CD4-positive, alpha-beta T cell (primary cell): Measurements from ENCODE around the gene SMOC1. TPM values are rescaled to one million over a fixed set of nuclear protein-coding genes. Genes with fewer than 3 reads are reported as not detected.

Experiments used
- ATAC-seq: fragments of 200-7000 bp; cut with Tn5 transposase; one replicate; pipeline ENCODE4 v1.10.0; 2022; ENCODE audit warnings: mild to moderate bottlenecking; ENCODE audit not compliant: poor library complexity
- CTCF ChIA-PET: fragments of 350-600 bp; sonication (Branson Sonifier 250); formaldehyde crosslinking; loops from one replicate; lab custom pipeline; 2021; ENCODE audit warnings: antibody characterized with exemption, inconsistent platforms; lab: Charles Lee
- POLR2A ChIA-PET: fragments of 350-600 bp; sonication (Branson Sonifier 250); formaldehyde crosslinking; loops from one replicate; lab custom pipeline; 2021; ENCODE audit warnings: antibody characterized with exemption, inconsistent platforms; lab: Charles Lee
- DNase-seq, 14 experiments: peaks; one replicate each; pipeline ENCODE4 v3.0.0-alpha.2; 2013 to 2020; ENCODE audit warnings: mixed read lengths in 2 of 14
- H3K27ac ChIP-seq, 2 donors: one replicate each; pipeline versions ENCODE4 v1.5.1 to v1.7.0; 2013; ENCODE audit warnings: low read length in 2 of 2, low read depth in 1 of 2, mild to moderate bottlenecking in 1 of 2
- H3K27me3 ChIP-seq, 2 experiments: 1 replicate in 1 of 2; 2 replicates in 1 of 2; pipeline versions ENCODE4 v1.6.1 to v1.7.0; 2013; ENCODE audit warnings: low read length in 2 of 2, control low read depth in 1 of 2, mild to moderate bottlenecking in 1 of 2, moderate library complexity in 1 of 2; ENCODE audit not compliant: insufficient read depth in 2 of 2, control insufficient read depth in 1 of 2
- H3K36me3 ChIP-seq: one replicate; pipeline ENCODE4 v1.6.1; 2013; ENCODE audit warnings: low read length, control low read depth; ENCODE audit not compliant: insufficient read depth
- H3K4me1 ChIP-seq: one replicate; pipeline ENCODE4 v1.6.1; 2013; ENCODE audit warnings: low read length, control low read depth; ENCODE audit not compliant: insufficient read depth
- H3K4me3 ChIP-seq: one replicate; pipeline ENCODE4 v1.5.1; 2013; ENCODE audit warnings: mild to moderate bottlenecking, low read length, moderate library complexity
- H3K9me3 ChIP-seq, 2 experiments: 1 replicate in 1 of 2; 2 replicates in 1 of 2; pipeline versions ENCODE4 v1.6.1 to v1.7.0; 2013; ENCODE audit warnings: low read length in 2 of 2, mild to moderate bottlenecking in 2 of 2, control low read depth in 1 of 2, moderate library complexity in 1 of 2; ENCODE audit not compliant: control insufficient read depth in 1 of 2, insufficient read depth in 1 of 2
- H3K27ac Mint-ChIP-seq: one replicate; pipeline ENCODE4 v1.8.0; 2020; ENCODE audit warnings: mixed read lengths
- H3K27me3 Mint-ChIP-seq: one replicate; pipeline ENCODE4 v1.8.0; 2021; ENCODE audit warnings: mixed read lengths
- H3K36me3 Mint-ChIP-seq: one replicate; pipeline ENCODE4 v1.8.0; 2021; ENCODE audit warnings: low read depth, mixed read lengths
- H3K4me1 Mint-ChIP-seq: one replicate; pipeline ENCODE4 v1.8.0; 2021; ENCODE audit warnings: low read depth, mixed read lengths
- H3K4me3 Mint-ChIP-seq: one replicate; pipeline ENCODE4 v1.8.0; 2020; ENCODE audit warnings: mild to moderate bottlenecking, mixed read lengths
- H3K9me3 Mint-ChIP-seq: one replicate; pipeline ENCODE4 v1.8.0; 2020; ENCODE audit warnings: mixed read lengths
- intact Hi-C, 2 experiments: fragments of 100-400 bp; cut with DNase I in 1 of 2; cut with micrococcal nuclease in 1 of 2; formaldehyde crosslinking; loops; one replicate each; pipeline versions ENCODE4 v1.15.1 to v1.9.0; 2023 to 2025; cut with DNase I, micrococcal nuclease
- total RNA-seq, 174 experiments: library from RNA in 2 of 174; stranded (reverse) in 2 of 174; gene quantifications; one replicate each; pipeline ENCODE4 v1.2.3 and lab custom pipeline; 2021 to 2026
- TF ChIP-seq, protein P1 (sequence below): fragments of 200-600 bp; IDR thresholded peaks from one replicate; pipeline ENCODE4 v1.8.0; 2022; ENCODE audit warnings: antibody characterized with exemption, mild to moderate bottlenecking

SMOC1 gene
- total RNA-seq, 2 experiments from 2014 or later = not detected

DNA sequence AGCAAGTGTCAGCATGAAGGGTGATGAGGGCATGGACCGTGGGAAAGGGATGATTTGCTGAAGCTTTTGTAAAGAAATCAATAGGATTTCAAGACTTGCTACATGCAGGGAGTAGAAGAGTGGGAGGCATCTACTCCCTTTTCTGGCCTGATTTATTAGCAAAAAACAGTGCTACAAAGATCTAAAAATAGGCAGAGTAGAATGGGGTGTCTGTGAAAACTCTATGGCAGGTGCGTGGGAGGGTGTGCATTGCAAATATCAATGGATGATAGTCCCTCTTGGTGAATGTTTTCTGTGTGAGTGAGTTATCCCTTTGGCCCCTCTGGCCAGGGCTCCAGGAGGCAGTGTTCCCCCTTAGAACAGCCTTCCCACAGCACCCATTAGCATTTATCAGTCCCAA lies 139.0 kb downstream of the SMOC1 start:
- peaks cover 8% of the 10 kb centered on the region for H3K4me1 ChIP-seq
- no peaks in the 10 kb centered on the region for H3K9me3 Mint-ChIP-seq
- no peaks in the 10 kb centered on the region for H3K36me3 Mint-ChIP-seq
- no peak overlapping the region for H3K27ac ChIP-seq
- no peak overlapping the region for H3K4me3 Mint-ChIP-seq
- no peaks in the 10 kb centered on the region for H3K9me3 ChIP-seq
- H3K27ac Mint-ChIP-seq = no peak overlapping the region
- POLR2A ChIA-PET = no interaction called here
- DNase-seq (no peak), ATAC-seq (no peak)
- no peaks in the 10 kb centered on the region for H3K36me3 ChIP-seq
- no peaks in the 10 kb centered on the region for H3K27me3 ChIP-seq
- CTCF ChIA-PET = no interaction called here
- TF ChIP-seq, protein P1, sequence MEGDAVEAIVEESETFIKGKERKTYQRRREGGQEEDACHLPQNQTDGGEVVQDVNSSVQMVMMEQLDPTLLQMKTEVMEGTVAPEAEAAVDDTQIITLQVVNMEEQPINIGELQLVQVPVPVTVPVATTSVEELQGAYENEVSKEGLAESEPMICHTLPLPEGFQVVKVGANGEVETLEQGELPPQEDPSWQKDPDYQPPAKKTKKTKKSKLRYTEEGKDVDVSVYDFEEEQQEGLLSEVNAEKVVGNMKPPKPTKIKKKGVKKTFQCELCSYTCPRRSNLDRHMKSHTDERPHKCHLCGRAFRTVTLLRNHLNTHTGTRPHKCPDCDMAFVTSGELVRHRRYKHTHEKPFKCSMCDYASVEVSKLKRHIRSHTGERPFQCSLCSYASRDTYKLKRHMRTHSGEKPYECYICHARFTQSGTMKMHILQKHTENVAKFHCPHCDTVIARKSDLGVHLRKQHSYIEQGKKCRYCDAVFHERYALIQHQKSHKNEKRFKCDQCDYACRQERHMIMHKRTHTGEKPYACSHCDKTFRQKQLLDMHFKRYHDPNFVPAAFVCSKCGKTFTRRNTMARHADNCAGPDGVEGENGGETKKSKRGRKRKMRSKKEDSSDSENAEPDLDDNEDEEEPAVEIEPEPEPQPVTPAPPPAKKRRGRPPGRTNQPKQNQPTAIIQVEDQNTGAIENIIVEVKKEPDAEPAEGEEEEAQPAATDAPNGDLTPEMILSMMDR = no peak
- peaks cover 10% of the 10 kb centered on the region for H3K27me3 Mint-ChIP-seq
- intact Hi-C loops = no loop called here
- H3K4me1 Mint-ChIP-seq = peaks cover 4% of the 10 kb centered on the region
- no peak overlapping the region for H3K4me3 ChIP-seq

GRCh38 chr14:70018713-70019211 lies 139.5 kb downstream of the SMOC1 start:
- CTCF ChIA-PET = no interaction called here
- peak in 2 of 14 experiments; percentile 15 to 16 for DNase-seq

DNA sequence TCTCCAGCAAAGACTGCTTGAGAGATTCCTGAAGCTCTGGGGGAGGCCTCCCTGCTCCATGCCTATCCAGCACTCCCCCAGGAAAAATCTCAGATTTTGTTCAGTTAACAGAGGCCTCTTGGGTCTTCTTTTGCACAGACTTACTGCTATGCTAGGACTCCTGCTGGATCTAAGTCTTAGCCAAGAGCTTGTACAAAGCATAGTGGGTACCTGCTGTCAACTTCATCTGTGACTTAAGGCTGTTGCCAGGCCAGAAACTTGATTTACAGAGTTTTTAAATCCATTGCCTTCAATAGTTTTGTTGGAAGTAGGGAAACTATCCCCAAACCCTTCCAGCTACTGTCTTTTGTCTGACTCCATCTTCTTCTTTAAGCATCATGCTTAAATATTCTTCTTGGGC lies 140.5 kb downstream of the SMOC1 start:
- H3K4me1 Mint-ChIP-seq = peaks cover 4% of the 10 kb centered on the region
- intact Hi-C loops = no loop called here
- H3K27ac ChIP-seq = no peak overlapping the region
- ChIA-PET CTCF (no interaction called here), POLR2A (no interaction called here)
- H3K36me3 ChIP-seq = no peaks in the 10 kb centered on the region
- no peaks in the 10 kb centered on the region for H3K9me3 Mint-ChIP-seq
- peaks cover 10% of the 10 kb centered on the region for H3K27me3 Mint-ChIP-seq
- H3K4me1 ChIP-seq = peaks cover 8% of the 10 kb centered on the region
- DNase-seq = no peak
- no peak overlapping the region for H3K27ac Mint-ChIP-seq
- no peak for ATAC-seq
- H3K36me3 Mint-ChIP-seq = no peaks in the 10 kb centered on the region
- no peak overlapping the region for H3K4me3 Mint-ChIP-seq
- no peaks in the 10 kb centered on the region for H3K27me3 ChIP-seq
- TF ChIP-seq, protein P1 = no peak
- H3K4me3 ChIP-seq = no peak overlapping the region
- no peaks in the 10 kb centered on the region for H3K9me3 ChIP-seq

More at GRCh38 chr14:70018713-70019211, 139.5 kb downstream of the SMOC1 start:
- Mint-ChIP-seq H3K4me3 (no peak overlapping the region), H3K4me1 (peaks cover 4% of the 10 kb centered on the region), H3K27ac (no peak overlapping the region), H3K36me3 (no peaks in the 10 kb centered on the region), H3K9me3 (no peaks in the 10 kb centered on the region), H3K27me3 (peaks cover 10% of the 10 kb centered on the region)
- H3K36me3 ChIP-seq = no peaks in the 10 kb centered on the region
- no peaks in the 10 kb centered on the region for H3K27me3 ChIP-seq
- POLR2A ChIA-PET = no interaction called here
- peaks cover 8% of the 10 kb centered on the region for H3K4me1 ChIP-seq
- intact Hi-C loops = no loop called here
- no peak for ATAC-seq
- H3K9me3 ChIP-seq = no peaks in the 10 kb centered on the region
- no peak overlapping the region for H3K27ac ChIP-seq
- peak overlapping the region; percentile 18 for H3K4me3 ChIP-seq
- TF ChIP-seq, protein P1 = no peak
